Activated gamma-delta T cell treated with Interleukin-2 at 50 U/mL for 16 hours (primary cell): ENCODE measurements around the gene ISM1.
"Not testable (repeated sequence)": the region's sequence is repeated elsewhere in the genome, so short reads cannot be mapped to it uniquely, and the experiment has no call there.

Experiments used
- DNase-seq: peaks from one replicate; pipeline ENCODE4 v3.0.0-alpha.2; 2020

Gene ISM1

GRCh38 chr20:13221673-13222318, 722 bp downstream of the ISM1 start:
- DNase-seq, result peak; percentile 32

- DNase-seq, result no peak
Measured at GRCh38 chr20:13222319-13222716, 1.2 kb downstream of the ISM1 start.

- no peak for DNase-seq
Measured at GRCh38 chr20:13223736-13224520, 2.9 kb downstream of the ISM1 start.

DNA sequence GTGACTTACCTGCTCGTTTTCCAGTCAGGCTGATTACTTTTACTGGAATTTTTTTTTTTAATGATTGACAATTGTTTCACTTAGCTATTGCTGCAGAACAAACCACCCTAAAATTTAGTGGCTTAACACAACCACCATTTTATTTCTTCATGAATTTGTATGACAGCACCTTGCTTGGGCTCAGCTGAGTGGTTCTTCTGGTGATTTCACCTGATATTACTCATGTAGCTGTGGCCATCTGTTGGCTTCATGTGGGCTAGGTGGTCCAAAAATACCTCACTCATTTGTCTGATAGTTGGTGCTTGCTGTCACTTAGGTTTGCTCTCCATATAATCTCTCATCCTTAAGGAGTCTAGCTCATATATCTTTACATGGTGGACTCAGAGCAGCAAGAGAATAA, 5.3 kb downstream of the ISM1 start:
- DNase-seq, result no peak

- DNase-seq, result no peak
Measured at GRCh38 chr20:13228771-13229170, 7.7 kb downstream of the ISM1 start.

- DNase-seq, result no peak
Measured at GRCh38 chr20:13229538-13229937, 8.5 kb downstream of the ISM1 start.

DNA sequence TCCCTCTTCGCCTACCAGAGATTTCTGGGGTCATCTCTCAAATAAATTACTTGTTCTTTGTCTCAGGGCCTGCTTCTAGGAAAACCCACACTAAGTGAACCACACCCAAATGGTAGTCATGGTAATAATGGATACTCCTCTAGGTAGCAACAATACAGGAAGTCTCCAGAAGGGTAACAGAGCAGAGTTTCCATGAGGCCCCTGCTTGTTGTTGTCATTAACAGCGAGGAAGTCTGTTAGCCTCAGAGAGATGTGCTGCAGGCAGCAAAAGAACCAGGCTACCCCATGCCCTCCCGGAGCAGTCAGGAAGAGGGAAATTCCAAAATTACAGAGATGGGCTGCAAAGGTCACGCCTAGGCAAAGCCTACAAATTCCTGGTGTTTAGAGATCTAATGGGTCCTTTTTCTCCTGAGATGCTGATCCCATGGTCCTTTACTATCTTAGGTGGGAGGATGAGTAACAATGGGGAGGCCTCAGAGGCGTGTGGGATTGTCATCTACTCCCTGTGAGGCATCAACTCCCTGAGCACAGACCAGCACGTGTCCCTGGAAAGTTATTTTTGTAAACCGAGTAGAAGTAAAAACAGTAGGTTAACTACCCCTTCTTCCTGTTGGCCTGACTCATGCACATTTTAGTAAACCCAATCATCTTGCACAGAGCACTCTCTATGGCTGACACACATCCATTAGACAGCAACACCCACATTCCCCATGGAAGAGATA, 10.1 kb downstream of the ISM1 start:
- DNase-seq, result no peak

- DNase-seq, result no peak
Measured at GRCh38 chr20:13232999-13233398, 11.9 kb downstream of the ISM1 start.

DNA sequence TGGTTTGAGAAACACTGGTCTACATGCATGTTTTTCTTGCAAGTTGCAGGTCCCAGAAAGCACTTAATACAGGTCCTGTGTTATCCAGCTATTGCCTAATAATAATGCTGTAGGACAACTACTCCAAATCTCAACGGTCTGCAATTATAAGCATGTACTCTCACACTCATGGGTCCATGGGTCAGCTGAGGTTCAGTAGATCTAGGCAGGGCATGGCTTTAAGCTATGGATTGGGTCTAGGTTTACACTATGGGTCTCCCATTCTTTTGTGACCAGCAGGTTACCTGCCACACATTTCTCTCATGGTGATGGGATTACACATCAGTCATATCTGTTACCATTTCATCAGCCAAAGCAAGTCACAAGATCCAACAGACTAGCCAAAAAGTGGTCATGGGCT, 13.9 kb downstream of the ISM1 start:
- no peak for DNase-seq

GRCh38 chr20:13236360-13236759, 15.3 kb downstream of the ISM1 start:
- DNase-seq, result not testable (repeated sequence)

DNA sequence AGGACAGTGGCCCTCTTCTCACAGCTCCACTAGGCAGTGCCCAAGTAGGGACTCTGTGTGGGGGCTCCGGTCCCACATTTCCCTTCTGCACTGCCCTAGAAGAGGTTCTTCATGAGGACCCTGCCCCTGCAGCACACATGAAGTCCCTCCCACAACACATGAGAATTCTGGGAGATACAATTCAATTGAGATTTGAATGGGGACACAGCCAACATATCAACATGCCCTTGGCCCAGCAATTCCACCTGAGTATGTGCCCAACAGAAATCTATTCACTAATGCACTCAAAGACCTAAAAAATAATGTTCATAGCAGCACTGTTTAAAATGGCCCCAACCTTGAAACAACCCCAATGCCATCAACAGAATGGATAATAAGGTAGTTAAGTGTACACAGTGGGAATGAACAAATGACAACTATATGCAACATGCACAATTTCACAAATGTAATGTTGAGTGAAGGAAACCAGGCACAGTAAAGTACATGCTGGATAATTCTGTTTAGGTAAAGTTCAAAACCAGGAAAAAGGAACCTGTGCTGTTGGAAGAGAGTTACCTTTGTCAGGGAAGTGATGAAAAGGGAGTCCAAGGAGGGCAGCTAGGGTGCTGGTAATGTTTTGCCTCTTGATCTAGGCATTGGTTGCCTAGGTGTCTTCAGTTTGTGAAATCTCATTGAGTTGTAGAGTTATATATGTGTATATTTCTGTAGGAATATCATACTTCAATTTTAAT, 16.1 kb downstream of the ISM1 start:
- DNase-seq, result no peak

DNA sequence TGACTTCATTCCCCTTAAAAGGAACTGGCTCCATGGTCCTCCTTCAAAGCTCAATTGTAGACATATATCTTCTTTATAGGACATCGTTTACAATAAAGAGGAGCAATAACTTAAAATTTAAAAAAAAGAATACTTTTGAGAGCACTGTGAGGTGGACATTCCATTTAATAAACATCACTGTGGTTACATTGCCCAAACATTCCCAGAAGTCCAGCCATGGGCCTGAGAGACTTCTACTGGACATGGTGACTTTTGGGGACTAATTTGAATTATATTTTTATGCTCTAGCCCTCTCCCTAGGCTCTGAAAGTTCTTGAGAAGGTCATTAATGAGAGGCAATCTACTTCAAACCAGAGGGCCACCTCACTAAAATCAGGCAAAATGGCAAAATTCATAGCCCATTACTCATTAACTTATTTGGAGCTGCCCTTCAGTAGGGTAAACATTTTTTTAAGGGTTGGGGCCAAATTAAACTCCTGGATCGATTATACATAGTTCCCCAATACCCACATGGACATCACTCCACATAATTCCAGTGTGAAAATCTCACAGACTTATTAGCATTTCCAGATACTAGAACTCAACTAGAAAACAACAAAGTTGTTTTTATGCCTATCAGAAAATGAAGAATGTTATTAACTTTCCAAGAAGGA, 17.1 kb downstream of the ISM1 start:
- DNase-seq, result no peak

GRCh38 chr20:13243826-13244376, 22.8 kb downstream of the ISM1 start:
- DNase-seq, result no peak

DNA sequence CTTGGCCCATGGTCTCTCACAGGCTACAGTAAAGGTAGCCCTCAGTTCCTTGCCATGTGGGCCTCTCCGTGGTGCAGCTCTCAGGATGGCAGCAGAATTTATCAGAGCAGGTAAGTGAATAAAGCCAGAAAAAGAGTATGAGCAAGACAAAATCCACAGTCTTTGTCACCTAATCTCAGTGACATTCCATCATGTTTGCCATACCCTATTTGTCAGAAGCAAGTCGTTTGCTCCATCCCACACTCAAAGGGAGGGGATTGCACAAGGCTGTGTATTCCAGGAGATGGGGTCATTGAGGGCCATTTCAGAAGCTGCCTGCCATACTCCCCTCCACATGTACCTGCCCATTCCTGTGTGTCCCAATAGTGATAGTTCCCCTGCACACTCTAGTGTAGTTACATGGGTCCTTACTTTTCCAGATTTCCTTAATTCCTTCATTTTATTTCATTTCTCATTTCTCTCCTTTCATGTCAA, 24.2 kb downstream of the ISM1 start:
- no peak for DNase-seq

DNA sequence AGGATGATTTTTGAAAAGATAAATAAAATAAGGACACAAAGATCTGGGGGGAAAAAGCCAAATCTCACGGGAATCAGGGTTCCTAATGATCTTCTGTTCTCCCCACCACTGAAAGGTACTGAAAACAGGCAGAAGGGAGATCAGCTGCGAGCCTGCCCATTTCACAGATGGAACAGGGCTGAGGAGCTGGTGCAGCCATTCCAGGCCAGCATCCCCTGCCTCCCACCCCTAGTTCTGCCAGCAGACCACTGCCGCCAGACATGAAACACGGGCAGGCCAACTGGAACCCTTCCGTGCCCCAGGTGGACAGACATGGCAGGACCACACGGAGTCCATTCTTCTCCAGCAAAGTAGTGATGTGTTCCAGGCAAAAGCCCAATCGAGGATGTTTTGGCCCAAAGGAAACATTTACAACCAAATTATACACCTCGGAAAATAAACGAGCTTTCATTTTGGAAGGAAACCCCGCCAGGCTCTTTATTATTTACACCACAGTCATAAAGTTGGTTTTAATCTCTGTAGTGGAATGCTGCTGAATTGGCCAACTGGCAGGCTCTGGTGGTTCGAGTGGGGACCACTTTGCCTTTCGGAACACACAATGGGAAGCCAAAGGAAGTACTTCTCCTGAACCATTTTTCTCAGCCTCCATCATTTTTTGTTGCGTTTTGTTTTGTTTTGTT, 28.2 kb downstream of the ISM1 start:
- DNase-seq, result no peak

DNA sequence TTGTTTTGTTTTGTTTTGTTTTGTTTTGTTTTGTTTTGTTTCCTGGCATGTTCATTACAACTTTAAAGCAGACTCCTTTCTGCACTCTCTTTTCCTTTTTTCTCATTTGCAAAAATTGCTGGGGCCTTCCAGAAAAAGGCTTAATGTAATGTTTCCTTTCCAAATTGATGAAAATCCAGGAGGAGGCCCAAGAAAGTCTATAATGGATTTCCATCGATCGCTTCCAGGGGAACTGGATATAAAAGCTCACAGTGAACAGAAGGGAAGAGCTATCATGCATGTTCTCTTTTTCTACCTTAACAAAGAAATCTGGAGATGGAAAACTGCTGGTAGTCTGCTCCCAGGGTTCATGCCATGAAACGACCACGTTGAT, 28.7 kb downstream of the ISM1 start:
- DNase-seq, result no peak

DNA sequence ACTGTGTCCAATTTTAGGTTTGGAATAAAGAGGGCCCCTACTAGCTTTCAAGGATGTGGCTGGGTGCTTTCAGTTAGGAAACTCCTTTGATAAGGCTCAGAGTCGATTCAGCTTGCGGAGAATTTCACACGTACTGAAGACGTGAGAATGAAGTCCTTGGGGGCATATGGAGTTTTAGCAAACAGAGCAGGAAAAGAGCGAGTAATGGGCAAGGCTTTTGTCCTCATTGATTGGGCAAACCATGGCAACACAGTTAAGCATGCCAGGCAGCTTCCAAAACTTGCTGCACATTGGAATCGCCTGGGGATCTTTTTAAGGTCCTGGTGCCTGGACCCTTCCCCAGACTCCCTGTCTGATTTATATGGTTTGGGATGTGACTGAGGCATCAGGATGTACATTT, 29.2 kb downstream of the ISM1 start:
- no peak for DNase-seq

DNA sequence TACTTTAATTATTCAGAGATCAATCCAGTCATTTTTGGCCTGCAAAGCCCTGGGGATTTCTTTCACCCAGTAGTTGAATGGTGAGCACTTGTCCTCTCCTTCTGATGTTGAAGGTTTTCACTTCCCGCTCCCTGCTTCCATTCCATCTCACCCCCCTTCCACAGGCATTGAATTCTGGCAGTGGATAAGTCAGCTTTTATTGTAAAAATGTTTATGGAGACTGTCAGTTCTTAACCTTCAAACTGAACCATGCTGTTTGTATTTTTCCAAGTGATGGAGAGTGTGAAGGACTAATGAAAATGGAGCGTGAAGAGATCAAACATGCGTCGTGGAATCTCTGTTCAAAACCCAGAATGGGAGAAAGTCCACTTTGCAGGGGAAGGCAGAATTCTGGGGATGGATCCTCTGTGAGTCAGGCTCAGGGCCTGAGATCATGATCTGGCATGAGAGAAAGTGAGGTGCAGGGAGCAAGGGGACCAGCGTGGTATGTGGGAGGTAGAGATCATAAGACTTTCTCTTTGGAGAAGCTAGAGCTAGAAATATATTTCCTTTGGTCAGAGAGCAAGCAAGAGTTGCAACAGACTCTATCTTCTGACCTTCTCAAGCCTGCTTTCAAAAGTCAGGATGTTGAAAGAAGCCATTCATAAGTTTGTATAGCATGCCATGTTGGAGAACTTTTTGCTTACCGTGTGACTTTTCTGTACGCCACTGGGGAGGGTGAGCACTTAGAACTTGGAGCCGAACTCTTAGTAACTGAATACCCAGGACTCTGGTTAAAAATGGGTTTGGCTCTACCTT, 30.2 kb downstream of the ISM1 start:
- no peak for DNase-seq

- DNase-seq, result no peak
Measured at GRCh38 chr20:13251904-13252297, 30.8 kb downstream of the ISM1 start.

GRCh38 chr20:13255356-13255755, 34.3 kb downstream of the ISM1 start:
- DNase-seq, result no peak

DNA sequence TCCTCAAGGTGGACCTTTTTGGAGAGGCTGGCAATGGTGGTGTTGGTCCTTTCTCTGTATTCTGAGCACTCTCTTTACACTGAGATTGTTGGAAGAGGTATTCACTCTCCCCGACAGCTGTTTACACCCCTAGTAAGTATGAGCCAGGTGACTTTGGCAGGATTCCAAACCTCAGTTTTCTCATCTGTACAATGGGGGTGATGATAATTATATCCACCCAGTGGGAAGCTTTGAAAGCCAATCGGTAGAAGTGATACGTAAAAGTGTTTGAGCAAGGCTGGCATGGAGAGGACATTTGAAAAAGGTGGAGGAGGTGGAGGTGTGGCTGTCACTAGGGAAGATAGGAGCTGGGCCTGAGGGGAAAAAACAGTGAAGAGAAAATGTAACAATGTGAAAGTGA, 35.5 kb downstream of the ISM1 start:
- no peak for DNase-seq
